Thyroid gland (tissue), 4 donors: Measurements from ENCODE around the gene PLXNA4. TPM values are rescaled to one million over a fixed set of nuclear protein-coding genes. Genes with fewer than 3 reads are reported as not detected.
A peak's percentile ranks its signal among the peaks of the same experiment; 100 is the strongest.

Experiments
- DNase-seq, 2 donors: peaks; one replicate each; pipeline ENCODE4 v3.0.0-alpha.2; 2019
- H3K27ac ChIP-seq, 3 donors: fragments of 200-600 bp; sonication (generic); 1 replicate in 2 of 3; 2 replicates in 1 of 3; pipeline ENCODE4 v1.5.1; 2016 to 2019; ENCODE audit warnings: mild to moderate bottlenecking in 1 of 3, moderate library complexity in 1 of 3
- H3K27me3 ChIP-seq: fragments of 200-600 bp; sonication (generic); one replicate; pipeline ENCODE4 v1.5.1; 2019
- H3K36me3 ChIP-seq, 2 donors: fragments of 200-600 bp; sonication (generic); one replicate each; pipeline ENCODE4 v1.5.1; 2016 to 2019
- H3K4me1 ChIP-seq, 2 donors: fragments of 200-600 bp; sonication (generic); one replicate each; pipeline ENCODE4 v1.5.1; 2017 to 2019
- H3K4me3 ChIP-seq, 3 donors: fragments of 200-600 bp; sonication (generic); replicated peaks in 1 of 3; 1 replicate in 2 of 3; 2 replicates in 1 of 3; pipeline ENCODE4 v1.5.1; 2016; ENCODE audit warnings: mild to moderate bottlenecking in 1 of 3
- H3K9me3 ChIP-seq: fragments of 200-600 bp; sonication (generic); one replicate; pipeline ENCODE4 v1.5.1; 2017
- CTCF ChIP-seq, 6 experiments: fragments of 200-600 bp in 3 of 6; fragments of 450-650 bp in 3 of 6; sonication (generic) in 3 of 6; IDR thresholded peaks; one replicate each; pipeline ENCODE4 v1.5.1; 2016 to 2019; ENCODE audit warnings: antibody characterized with exemption in 6 of 6, mild to moderate bottlenecking in 2 of 6, inconsistent platforms in 1 of 6, moderate library complexity in 1 of 6
- POLR2A ChIP-seq, 2 donors: fragments of 450-650 bp; IDR thresholded peaks; one replicate each; pipeline ENCODE4 v1.6.1; 2017; ENCODE audit warnings: antibody characterized with exemption in 2 of 2, mild to moderate bottlenecking in 2 of 2, moderate library complexity in 1 of 2
- WGBS, 2 donors: methylation state at CpG; one replicate each; pipeline ENCODE4 v1.1.5; 2017; 5-methylcytosine and 5-hydroxymethylcytosine counted together
- intact Hi-C: fragments of 100-400 bp; cut with DNase I; formaldehyde crosslinking; loops from one replicate; pipeline ENCODE4 v1.15.1; 2023
- total RNA-seq, 4 donors: library from RNA; depleted of rRNA; stranded (reverse); fragments of >200 nt; gene quantifications; one replicate each; pipeline ENCODE4 v1.2.3, GENCODE V29; 2016

The PLXNA4 gene
- total RNA-seq, 4 donors from 2014 or later = 1.3 to 8.3 (median 2.4) TPM

GRCh38 chr7:132503415-132503814, 72.9 kb downstream of the PLXNA4 start:
- Histone ChIP-seq H3K4me1 (no peaks in the 10 kb centered on the region), H3K4me3 (no peak overlapping the region), H3K36me3 (no peaks in the 10 kb centered on the region), H3K27ac (no peak overlapping the region), H3K27me3 (no peaks in the 10 kb centered on the region), H3K9me3 (no peaks in the 10 kb centered on the region)
- TF ChIP-seq CTCF (IDR thresholded peaks at IDR 0.05) = no peak
- TF ChIP-seq POLR2A (IDR thresholded peaks at IDR 0.05) = no peak
- intact Hi-C loops = no loop called here
- DNase-seq = no peak

- no peaks in the 10 kb centered on the region for H3K27me3 ChIP-seq
- no peaks in the 10 kb centered on the region for H3K9me3 ChIP-seq
- H3K4me3 ChIP-seq = no peak overlapping the region
- H3K36me3 ChIP-seq = no peaks in the 10 kb centered on the region
- intact Hi-C loops = no loop called here
- no peak for DNase-seq
- 80 to 82% methylated on average over 6 to 7 of the region's 7 CpGs for WGBS, 2 donors
- no peak overlapping the region for H3K27ac ChIP-seq
- no peaks in the 10 kb centered on the region for H3K4me1 ChIP-seq
- TF ChIP-seq CTCF (IDR thresholded peaks at IDR 0.05) (no peak), POLR2A (IDR thresholded peaks at IDR 0.05) (no peak)
These were observed 74.3 kb downstream of the PLXNA4 start for GRCh38 chr7:132501956-132502355.

GRCh38 chr7:132500727-132501440, 75.4 kb downstream of the PLXNA4 start:
- Histone ChIP-seq H3K27me3 (no peaks in the 10 kb centered on the region), H3K9me3 (no peaks in the 10 kb centered on the region), H3K4me1 (no peaks in the 10 kb centered on the region), H3K4me3 (no peak overlapping the region), H3K27ac (no peak overlapping the region), H3K36me3 (no peaks in the 10 kb centered on the region)
- WGBS, 2 donors = 66 to 73% methylated on average over 10 of the region's 10 CpGs
- peak; percentile 15 to 35 for DNase-seq
- intact Hi-C loops = no loop called here
- TF ChIP-seq POLR2A (IDR thresholded peaks at IDR 0.05) = no peak
- peak in 1 of 6 experiments; percentile 26 for TF ChIP-seq CTCF (IDR thresholded peaks at IDR 0.05)

- no peaks in the 10 kb centered on the region for H3K36me3 ChIP-seq
- no peak for DNase-seq
- no peaks in the 10 kb centered on the region for H3K9me3 ChIP-seq
- no peak for TF ChIP-seq CTCF (IDR thresholded peaks at IDR 0.05)
- TF ChIP-seq POLR2A (IDR thresholded peaks at IDR 0.05) = no peak
- 93 to 97% methylated on average over 5 of the region's 5 CpGs for WGBS, 2 donors
- no peaks in the 10 kb centered on the region for H3K27me3 ChIP-seq
- intact Hi-C loops = no loop called here
- H3K4me1 ChIP-seq = no peaks in the 10 kb centered on the region
- H3K4me3 ChIP-seq = no peak overlapping the region
- no peak overlapping the region for H3K27ac ChIP-seq
These were observed 76.8 kb downstream of the PLXNA4 start for GRCh38 chr7:132499487-132499886.

GRCh38 chr7:132499065-132499464, 77.2 kb downstream of the PLXNA4 start:
- H3K36me3 ChIP-seq = no peaks in the 10 kb centered on the region
- H3K4me3 ChIP-seq = no peak overlapping the region
- 86 to 87% methylated on average over 3 of the region's 3 CpGs for WGBS, 2 donors
- H3K4me1 ChIP-seq = no peaks in the 10 kb centered on the region
- no peak for DNase-seq
- TF ChIP-seq CTCF (IDR thresholded peaks at IDR 0.05) (no peak), POLR2A (IDR thresholded peaks at IDR 0.05) (no peak)
- H3K27ac ChIP-seq = no peak overlapping the region
- intact Hi-C loops = no loop called here
- no peaks in the 10 kb centered on the region for H3K27me3 ChIP-seq
- H3K9me3 ChIP-seq = no peaks in the 10 kb centered on the region
